Fibroblast of peridontal ligament (primary cell): ENCODE measurements around the gene LRRC53.
A peak's percentile ranks its signal among the peaks of the same experiment; 100 is the strongest.

ENCODE experiments used
- DNase-seq: peaks from one replicate; pipeline ENCODE4 v3.0.0-alpha.2; 2010; ENCODE audit errors: extremely low read depth

The LRRC53 gene, protein sequence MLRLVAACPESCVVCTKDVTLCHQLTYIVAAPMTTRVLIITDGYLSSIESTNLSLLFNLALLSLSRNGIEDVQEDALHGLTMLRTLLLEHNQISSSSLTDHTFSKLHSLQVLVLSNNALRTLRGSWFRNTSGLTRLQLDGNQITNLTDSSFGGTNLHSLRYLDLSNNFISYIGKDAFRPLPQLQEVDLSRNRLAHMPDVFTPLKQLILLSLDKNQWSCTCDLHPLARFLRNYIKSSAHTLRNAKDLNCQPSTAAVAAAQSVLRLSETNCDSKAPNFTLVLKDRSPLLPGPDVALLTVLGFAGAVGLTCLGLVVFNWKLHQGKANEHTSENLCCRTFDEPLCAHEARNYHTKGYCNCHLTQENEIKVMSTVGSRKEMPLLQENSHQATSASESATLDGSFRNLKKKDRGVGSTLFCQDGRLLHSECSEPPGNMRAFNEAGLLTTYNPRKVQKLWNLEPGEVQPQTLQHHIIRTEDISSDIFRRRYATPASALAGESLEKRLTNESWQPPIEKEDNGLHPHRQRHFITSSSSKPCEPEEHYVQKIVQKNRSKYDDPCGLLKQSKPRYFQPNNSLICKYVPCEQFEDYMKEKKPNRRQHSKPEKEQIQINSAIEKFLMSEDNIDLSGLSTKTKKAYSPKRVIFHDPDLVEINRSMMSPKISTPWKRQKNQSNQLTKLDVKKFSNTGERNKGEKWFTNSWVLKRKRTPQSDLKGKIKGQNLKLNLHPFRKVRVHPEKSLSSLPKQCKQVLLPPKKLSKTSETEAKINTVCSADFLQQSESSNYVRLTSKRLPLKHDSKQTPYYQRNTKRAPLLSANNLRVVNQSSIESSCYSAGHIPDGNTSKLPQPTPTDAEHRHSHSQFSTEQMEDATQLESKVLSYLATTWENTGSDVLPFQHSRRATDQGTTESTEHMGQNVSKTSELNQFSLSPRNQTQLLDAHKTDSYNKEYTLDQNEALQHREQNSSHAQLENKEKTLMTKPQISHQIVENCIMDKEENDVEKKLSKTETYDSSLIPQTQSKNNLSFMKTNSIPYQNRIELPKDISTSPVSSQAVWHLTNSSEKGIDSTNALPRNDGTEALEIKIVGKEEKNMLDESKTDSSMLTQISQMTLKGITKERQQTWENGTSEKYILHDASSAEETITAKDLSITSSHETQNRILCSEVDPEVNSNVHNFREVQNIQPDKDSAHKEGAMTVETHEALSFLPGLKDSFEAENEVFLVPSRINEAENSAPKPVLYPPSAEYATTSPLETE

DNA sequence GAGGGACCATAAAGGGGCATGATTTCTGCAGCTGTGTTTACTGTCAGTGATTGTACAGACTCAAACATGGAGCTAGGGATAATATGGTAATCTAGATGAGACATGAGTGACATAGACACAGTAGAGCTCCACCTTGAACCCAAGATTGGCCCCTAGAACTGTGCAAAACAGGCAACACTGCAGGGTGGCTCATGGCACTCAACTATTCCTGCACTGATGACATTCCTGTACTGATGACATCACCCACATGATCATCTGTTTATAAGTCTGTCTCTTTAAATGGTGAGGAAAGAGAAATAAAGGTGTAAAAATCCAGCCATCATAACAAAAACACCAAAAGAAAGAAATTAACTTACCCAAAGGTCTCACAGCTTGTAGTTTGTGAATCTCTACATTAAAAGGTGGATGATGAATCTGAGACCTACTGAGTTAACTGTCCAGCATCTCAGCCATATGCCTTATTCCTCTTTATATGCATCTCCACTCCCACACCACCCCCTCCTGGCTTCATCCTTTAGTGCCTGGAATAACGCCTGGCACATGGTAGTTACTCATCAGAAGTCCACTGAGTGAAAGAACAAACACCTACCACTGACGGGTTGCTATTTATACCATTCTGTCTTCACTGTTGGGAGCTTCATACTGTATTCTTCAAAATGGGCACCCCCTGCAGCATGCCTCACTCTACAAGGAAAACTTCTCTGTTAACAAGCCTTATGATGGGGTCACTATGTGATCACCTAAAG lies at the start of gene LRRC53:
Gene LRRC53 (minus strand): TSS at position 442 of the 746 bp plus-strand sequence. CDS start 29,262 bp downstream, outside the sequence.
- no peak for DNase-seq

- DNase-seq = no peak
Observed at GRCh38 chr1:74549932-74550331, 37.5 kb upstream of the LRRC53 start.

DNA sequence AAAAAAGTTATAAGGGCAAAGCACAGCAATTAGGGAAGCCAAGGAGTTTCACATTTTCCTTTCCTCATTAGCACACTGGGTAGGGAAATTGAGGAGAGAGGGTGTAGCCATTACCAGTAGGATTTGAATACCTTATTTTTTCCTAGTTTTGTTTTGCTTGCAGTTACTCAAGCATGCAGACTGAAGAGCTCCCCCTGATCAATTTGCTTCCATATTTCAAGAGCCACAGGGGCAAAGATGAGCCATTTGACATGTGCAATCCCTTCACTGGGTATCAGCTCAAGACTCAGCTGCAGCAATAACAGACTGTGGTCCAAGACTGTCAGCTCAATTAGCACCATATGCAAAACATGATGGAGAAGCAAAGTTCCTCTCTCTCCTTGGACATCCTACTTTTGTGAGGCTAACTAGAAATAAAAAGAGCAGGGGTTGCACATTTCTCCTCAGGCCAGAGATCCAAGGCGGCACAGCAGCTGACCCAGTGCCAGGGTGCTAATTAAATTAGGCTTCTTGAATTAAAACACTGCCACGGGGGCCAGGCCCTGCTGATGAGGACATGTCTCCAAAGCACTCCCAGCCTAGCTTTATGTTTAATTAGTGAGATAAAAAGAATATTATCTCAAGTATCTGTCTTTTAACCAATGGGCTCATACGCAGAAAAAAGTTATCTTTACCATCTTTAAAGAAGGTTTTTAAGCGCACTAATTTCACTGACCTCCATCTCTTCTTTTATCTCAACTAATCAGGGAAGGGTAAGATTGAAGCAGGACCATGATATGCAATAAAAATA lies 36.7 kb upstream of the LRRC53 start:
- no peak for DNase-seq

- DNase-seq = no peak
Observed at GRCh38 chr1:74545821-74546220, 33.4 kb upstream of the LRRC53 start.

- peak; percentile 88 for DNase-seq
Observed at GRCh38 chr1:74534241-74534640, 21.8 kb upstream of the LRRC53 start.

DNA sequence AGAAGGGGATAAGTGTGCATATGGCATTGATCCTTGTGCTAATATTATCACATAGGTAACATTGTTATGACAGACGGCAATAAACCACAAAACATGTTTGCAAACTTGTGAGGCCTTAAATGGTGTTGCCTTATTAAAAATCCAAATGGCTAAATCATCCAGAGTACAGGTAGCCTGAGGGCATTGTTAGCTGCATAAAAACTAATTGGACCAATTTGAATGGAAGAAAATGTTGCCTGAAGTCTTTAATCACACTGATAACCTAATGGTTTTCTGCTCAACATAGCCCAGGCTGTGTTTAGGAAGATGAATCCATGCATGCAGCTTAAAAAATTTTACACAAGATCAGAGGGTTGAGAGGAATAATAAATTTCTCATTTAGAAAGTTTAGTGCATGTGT lies 19.4 kb upstream of the LRRC53 start:
- DNase-seq = no peak

- no peak for DNase-seq
Observed at GRCh38 chr1:74530892-74531291, 18.5 kb upstream of the LRRC53 start.

- DNase-seq = no peak
Observed at GRCh38 chr1:74528123-74528522, 15.7 kb upstream of the LRRC53 start.

GRCh38 chr1:74526708-74527107 lies 14.3 kb upstream of the LRRC53 start:
- peak; percentile 26 for DNase-seq

DNA sequence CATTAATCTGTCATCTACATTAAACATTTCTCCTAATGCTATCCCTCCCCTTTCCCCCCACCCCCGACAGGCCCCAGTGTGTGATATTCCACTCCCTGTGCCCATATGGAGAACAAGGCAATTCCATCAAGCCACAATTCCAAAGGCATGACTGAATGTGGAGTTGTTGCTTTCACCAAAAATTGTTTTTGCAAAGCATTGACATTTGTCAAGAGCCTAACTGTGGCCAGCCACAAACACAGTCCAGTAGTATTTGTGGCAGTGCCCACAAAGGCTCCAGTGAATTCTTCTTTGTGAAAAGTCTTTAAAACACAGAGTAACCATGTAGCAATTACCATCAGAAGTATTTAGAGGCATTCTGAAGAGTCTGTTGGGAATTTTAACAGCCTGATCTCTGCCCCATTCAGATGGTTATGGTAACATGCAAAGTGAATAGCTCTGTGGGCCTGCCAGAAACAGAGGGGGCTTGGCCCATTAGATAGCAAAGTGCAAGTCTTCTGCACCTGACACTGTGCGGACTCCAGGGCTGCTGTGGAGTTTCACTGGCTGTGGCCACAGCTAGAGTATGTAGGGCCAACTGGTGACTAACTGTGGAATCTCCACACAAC lies 11.6 kb upstream of the LRRC53 start:
- DNase-seq = peak; percentile 15

DNA sequence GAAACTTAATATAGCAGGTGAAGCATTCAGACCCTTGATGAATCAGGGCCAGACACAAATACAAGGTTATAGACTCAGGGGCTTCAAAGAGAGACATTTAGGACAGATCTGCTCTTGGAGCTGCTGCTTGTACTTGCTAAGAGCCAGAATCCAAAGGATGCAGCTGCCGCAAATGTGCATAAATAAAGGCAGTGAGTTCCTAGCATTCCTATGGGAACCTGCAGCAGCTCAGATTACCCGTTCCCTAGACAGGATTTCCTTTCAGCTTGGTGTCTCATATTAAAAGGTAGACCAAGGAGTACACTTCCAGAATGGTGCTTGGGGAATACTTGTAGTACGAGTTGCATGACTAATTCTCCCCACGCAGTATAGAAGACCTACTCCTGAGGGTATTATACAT lies 9.7 kb upstream of the LRRC53 start:
- DNase-seq = no peak

DNA sequence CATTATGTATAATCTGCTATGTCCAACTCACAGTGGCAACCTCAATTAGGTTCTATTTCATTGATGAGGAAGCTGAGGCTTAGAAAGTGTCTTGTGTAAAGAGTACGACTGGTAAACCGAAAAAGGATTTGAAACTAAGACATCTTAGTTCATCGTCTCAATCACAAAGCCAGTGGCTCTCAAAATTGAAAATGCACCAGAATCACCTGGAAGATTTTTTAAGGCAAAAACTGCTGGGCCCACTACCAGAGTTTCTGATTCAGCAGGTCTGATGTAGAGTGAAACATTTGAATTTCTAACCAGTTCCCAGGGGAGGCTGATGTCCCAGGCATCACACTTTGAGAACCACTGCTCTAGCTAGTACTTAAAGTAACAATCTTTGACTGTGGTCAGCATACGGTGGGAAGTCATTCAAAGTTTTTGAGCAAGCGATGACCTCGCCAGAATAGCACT lies 5.2 kb upstream of the LRRC53 start:
- no peak for DNase-seq

DNA sequence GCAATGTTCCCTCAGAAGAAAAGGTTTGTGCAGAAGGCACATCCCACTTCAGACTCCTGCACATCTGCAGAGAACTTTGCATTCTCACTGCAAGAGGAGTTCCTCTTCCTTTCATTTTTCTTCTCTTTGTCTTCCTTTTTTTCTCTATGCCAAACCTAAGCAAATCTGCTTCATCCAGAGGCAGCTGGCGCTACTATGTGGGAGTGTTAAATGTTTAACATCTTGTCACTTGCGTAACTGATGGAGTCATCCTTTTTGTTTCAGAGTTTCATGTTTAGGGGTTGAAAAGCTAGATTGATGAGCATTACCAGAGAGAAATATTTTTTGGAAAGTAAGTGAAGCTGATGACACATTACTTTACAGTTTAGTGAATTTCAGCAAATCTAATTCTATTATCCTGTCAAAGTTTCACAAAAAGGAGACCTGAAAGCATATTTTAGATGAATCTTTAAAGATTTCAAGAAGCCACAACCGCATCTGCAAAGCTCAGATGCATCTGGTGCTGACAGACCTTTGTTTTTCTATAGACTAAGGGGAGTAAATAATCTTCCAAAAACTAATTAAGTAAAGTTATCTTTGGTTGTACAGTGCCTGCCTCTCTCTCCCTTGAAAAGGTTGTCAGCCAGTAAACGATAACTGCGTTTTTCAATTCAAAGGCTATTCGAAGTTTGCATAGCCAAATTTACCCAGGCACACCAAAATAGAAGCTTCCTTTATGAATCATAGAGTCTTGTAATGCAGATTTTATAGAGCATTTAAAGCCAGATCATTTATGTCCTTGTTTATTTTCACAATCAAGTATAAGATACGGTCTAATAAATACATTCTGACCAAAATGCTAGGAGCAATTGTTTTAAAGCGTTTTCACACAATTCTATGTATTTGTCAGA lies 1.2 kb upstream of the LRRC53 start:
- peak; percentile 21 for DNase-seq

DNA sequence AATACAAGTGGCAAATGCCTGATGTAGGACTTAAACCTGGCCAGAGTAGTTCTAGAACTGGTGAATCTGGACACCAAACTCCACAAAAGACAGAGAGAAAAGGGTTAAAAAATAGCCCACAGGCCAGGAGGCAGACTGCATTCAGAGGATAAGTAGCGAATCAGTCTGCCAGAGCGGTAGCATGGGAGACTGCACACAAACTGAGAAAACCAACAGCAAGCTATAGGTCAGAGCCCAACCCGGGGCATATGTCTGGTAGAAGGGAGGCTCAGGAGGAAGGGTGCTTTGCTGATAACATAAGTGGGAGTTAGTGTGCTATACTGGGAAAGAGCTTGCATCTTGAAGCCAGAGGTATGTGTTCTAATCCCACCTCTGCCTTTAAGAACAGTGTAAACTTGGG lies 4.0 kb downstream of the LRRC53 start:
- DNase-seq = no peak

- no peak for DNase-seq
Observed at GRCh38 chr1:74505928-74506710, 6.3 kb downstream of the LRRC53 start.

GRCh38 chr1:74504933-74505512 lies 7.4 kb downstream of the LRRC53 start:
- DNase-seq = no peak

GRCh38 chr1:74504125-74504932 lies 8.1 kb downstream of the LRRC53 start:
- DNase-seq = peak; percentile 64
